DOHH2 (cell line): ENCODE results near the gene ARHGAP33.

ENCODE experiments used
- CTCF ChIP-seq: fragments of 200-600 bp; sonication (generic); IDR thresholded peaks from one replicate; pipeline ENCODE4 v1.5.1; 2014; ENCODE audit warnings: antibody characterized with exemption, mild to moderate bottlenecking, low read depth, low read length; ENCODE audit not compliant: poor library complexity, severe bottlenecking
- EZH2phosphoT487 ChIP-seq: fragments of 200-600 bp; sonication (generic); IDR thresholded peaks from 2 replicates; pipeline ENCODE4 v1.6.1; 2017; ENCODE audit warnings: borderline replicate concordance, mild to moderate bottlenecking, antibody characterized with exemption, low read length, moderate library complexity, mixed read lengths

GRCh38 chr19:35736913-35737886, 38.2 kb upstream of the ARHGAP33 start:
- TF ChIP-seq CTCF (peak; percentile 33), EZH2phosphoT487 (no peak)
